Colonic mucosa (tissue), 4 donors: ENCODE data around the gene NGFR. TPM values are rescaled to one million over a fixed set of nuclear protein-coding genes. Genes with fewer than 3 reads are reported as not detected.

Experiments
- DNase-seq: peaks from one replicate; pipeline ENCODE4 v3.0.0-alpha.2; 2020
- H3K27ac ChIP-seq: fragments of 200-600 bp; one replicate; pipeline ENCODE4 v1.8.0; 2021
- H3K27me3 ChIP-seq: fragments of 200-600 bp; one replicate; pipeline ENCODE4 v1.8.0; 2021
- H3K36me3 ChIP-seq: fragments of 200-600 bp; one replicate; pipeline ENCODE4 v1.8.0; 2021
- H3K4me1 ChIP-seq: fragments of 200-600 bp; one replicate; pipeline ENCODE4 v1.8.0; 2021; ENCODE audit warnings: mild to moderate bottlenecking
- H3K4me3 ChIP-seq: fragments of 200-600 bp; one replicate; pipeline ENCODE4 v1.8.0; 2021
- H3K9ac ChIP-seq, 2 donors: one replicate each; pipeline ENCODE4 v1.7.0; 2013; ENCODE audit warnings: control low read depth in 2 of 2, low read depth in 2 of 2, low read length in 2 of 2
- H3K9me3 ChIP-seq: fragments of 200-600 bp; one replicate; pipeline ENCODE4 v1.8.0; 2021
- CTCF ChIP-seq: fragments of 200-600 bp; IDR thresholded peaks from one replicate; pipeline ENCODE4 v1.8.0; 2022; ENCODE audit warnings: antibody characterized with exemption, mild to moderate bottlenecking
- intact Hi-C: fragments of 100-400 bp; cut with DNase I; formaldehyde crosslinking; loops from one replicate; pipeline ENCODE4 v1.14.1; 2022
- total RNA-seq, 2 donors: library from RNA; stranded (reverse); fragmentation: NEBNext Ultra II Directional in 1 of 2; extraction: Animal tissue kit (Norgen Biotek cat#: 25700) in 1 of 2; gene quantifications; one replicate each; pipeline ENCODE4 v1.2.1, GENCODE V29; 2021
- donor health status: healthy.
- donor health status: DM: no; HTN: no; CAD: no.
- donor health status: DM: no; HTN: no; CAD: no.

Gene NGFR
- total RNA-seq, 2 donors from 2014 or later, result 0.49 to 2.7 TPM

DNA sequence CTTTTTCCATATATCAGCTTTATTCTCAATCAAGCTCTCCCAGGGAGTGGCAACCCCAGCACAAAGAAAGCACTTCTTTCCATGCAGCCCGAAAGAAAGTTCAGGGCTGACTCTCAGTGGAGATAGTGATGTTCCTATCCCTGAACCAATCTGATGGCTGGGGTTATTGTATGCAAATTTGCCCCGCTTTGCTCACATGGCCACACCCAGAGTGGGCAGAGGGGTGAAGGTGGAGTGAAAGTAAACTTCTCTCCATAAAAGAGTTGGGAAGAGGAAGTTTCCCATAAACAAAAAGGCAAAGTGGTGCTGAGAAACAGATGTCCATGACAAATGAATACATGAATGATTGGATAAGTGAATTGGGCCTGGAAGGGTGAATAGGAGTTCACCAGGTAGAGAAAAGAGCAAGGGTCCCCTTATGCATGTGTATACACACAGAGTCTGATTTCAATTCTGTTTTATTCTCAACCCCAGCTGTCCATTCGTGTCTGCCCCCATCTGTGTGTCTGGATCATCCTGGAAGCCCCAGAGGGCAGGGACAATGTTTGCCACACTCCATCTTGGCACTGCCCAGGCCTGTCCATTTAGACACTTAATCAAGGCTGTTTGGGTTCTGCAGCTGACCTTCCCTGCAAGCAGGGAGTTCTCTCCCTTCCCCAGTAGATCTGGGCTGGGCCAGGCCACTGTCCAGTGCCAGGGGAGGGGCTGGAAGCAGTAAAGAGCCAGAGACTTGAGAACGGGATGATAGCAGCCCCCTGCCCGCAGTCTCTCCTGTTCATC, 14.1 kb upstream of the NGFR start:
- Histone ChIP-seq H3K27me3 (no peaks in the 10 kb centered on the region), H3K36me3 (no peaks in the 10 kb centered on the region), H3K9me3 (no peaks in the 10 kb centered on the region), H3K4me3 (no peak overlapping the region), H3K27ac (no peak overlapping the region), H3K4me1 (no peaks in the 10 kb centered on the region), H3K9ac (no peak overlapping the region)
- no peak for DNase-seq
- TF ChIP-seq CTCF, result no peak
- intact Hi-C loops, result no loop called here

GRCh38 chr17:49482144-49482817, 12.8 kb upstream of the NGFR start:
- Histone ChIP-seq H3K36me3 (no peaks in the 10 kb centered on the region), H3K4me1 (no peaks in the 10 kb centered on the region), H3K9me3 (no peaks in the 10 kb centered on the region), H3K9ac (no peak overlapping the region), H3K4me3 (no peak overlapping the region), H3K27me3 (no peaks in the 10 kb centered on the region), H3K27ac (no peak overlapping the region)
- intact Hi-C loops, result no loop called here
- no peak for DNase-seq
- no peak for TF ChIP-seq CTCF

DNA sequence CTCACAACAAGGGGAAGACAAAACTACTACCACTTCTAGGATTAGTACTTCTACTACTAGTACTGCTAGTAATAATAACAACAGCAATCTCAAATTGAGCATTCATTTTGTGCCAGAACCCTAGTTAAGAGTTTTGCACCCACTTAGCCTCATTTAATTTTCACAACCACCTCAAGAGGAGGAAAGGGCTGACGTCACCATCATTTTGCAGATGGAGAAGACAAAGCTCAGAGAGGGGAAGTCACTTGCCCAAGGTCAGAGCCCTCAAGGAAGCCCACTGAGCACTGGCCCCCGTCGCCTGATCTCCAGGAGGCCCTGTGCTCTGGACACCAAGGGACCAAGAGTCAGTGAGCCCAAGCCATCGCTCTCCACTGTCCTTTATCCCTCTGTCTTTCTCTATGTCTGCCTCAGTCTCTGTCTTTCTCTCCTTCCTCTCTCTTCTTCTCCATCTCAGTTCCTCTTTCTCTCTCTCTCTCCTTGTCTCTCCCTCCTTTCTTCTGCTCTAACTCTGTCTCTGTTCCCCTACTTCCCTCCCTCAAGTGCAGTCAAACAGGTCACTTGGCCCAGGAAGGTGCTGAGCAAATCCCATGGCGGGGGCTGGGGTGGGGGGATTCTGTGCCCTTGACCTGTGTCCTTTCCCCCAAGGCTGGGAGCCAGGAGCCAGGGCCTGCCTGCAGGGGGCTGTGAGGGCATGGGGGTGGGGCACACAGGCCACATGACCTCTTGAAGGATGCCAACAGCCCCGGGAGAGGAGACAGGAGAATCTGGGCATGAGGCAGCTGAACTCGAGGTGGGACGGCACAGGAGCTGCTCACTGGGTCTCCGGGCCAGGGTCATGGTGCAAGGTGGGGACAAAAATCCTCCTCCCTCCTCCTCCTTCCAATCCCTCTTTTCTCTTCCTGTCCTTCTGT, 11.2 kb upstream of the NGFR start:
- Histone ChIP-seq H3K4me3 (no peak overlapping the region), H3K9me3 (no peaks in the 10 kb centered on the region), H3K9ac (no peak overlapping the region), H3K27ac (no peak overlapping the region), H3K36me3 (no peaks in the 10 kb centered on the region), H3K4me1 (no peaks in the 10 kb centered on the region), H3K27me3 (no peaks in the 10 kb centered on the region)
- intact Hi-C loops, result no loop called here
- no peak for DNase-seq
- no peak for TF ChIP-seq CTCF

DNA sequence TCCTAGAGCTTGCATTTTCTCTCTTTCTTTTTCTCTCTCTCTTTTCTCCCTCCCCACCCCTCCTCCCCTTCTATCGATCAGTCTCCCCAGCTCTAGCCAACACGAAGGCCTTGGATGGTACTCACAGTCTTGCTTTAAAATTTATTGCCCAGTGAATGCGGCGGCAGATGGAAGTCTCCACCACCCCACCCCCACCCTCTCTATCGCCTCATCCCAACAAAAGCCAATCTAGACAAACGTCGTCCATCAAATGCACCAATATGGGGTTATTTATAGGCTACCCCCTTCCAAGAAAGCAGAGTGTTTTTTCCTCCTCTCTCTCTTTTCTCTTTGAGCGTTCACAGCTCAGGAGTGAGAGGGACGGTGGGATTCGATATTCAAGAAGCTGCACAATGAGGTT, 10.5 kb upstream of the NGFR start:
- intact Hi-C loops, result no loop called here
- Histone ChIP-seq H3K4me3 (no peak overlapping the region), H3K4me1 (no peaks in the 10 kb centered on the region), H3K27me3 (no peaks in the 10 kb centered on the region), H3K9ac (no peak overlapping the region), H3K36me3 (no peaks in the 10 kb centered on the region), H3K27ac (no peak overlapping the region), H3K9me3 (no peaks in the 10 kb centered on the region)
- no peak for DNase-seq
- no peak for TF ChIP-seq CTCF

DNA sequence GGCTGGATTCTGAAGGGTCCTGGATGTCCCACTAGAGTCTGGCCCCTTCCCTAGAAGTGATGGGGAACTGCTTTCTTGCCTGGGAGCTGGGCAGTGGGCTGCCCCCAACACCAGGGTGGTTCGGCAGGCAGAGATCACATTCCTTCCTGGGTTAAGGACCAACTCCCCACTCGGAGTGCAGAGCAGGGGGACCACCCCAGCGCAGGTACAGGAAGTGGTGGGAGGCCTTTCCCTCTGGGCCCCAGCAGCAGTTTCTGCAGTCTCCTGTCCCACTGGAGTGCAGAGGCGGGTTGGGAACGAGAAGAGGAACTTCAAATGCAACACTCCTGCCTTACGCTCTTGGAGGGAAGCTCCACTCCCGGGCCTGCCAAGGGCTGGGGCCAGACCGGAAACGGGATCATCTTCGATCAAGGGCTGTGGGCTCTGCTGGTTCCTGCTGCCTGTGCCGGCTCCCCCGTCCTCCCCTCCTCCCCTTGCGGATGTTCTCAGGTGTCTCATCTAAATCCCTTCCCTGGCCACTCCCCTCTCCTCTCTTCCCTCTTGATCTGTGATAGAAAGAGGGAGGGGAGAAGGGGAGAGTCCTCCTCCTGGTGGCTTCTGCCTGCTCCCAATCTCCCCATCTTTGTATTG, 9.0 kb upstream of the NGFR start:
- H3K9ac ChIP-seq, result no peak overlapping the region
- no peaks in the 10 kb centered on the region for H3K27me3 ChIP-seq
- intact Hi-C loops, result no loop called here
- no peak overlapping the region for H3K27ac ChIP-seq
- H3K4me3 ChIP-seq, result no peak overlapping the region
- no peak for DNase-seq
- no peaks in the 10 kb centered on the region for H3K9me3 ChIP-seq
- no peaks in the 10 kb centered on the region for H3K36me3 ChIP-seq
- H3K4me1 ChIP-seq, result no peaks in the 10 kb centered on the region
- TF ChIP-seq CTCF, result no peak
